Hepatocyte (in vitro differentiated cells): Measurements from ENCODE around the gene BCL2. TPM values are rescaled to one million over a fixed set of nuclear protein-coding genes. Genes with fewer than 3 reads are reported as not detected.
"Not testable (repeated sequence)": the region's sequence is repeated elsewhere in the genome, so short reads cannot be mapped to it uniquely, and the experiment has no call there.

Experiments used
- DNase-seq: peaks from one replicate; pipeline ENCODE4 v3.0.0-alpha.2; 2016; ENCODE audit warnings: low spot score
- H2AFZ ChIP-seq: fragments of 200-600 bp; sonication (generic); 2 replicates; pipeline ENCODE4 v1.6.0; 2016; ENCODE audit warnings: antibody characterized with exemption, mild to moderate bottlenecking
- H3K27ac ChIP-seq: fragments of 200-600 bp; sonication (generic); 2 replicates; pipeline ENCODE4 v1.5.1; 2016; ENCODE audit warnings: mild to moderate bottlenecking
- H3K27me3 ChIP-seq: fragments of 200-600 bp; sonication (generic); 2 replicates; pipeline ENCODE4 v1.6.1; 2016
- H3K36me3 ChIP-seq: fragments of 200-600 bp; sonication (generic); replicated peaks from 2 replicates; pipeline ENCODE4 v1.5.1; 2016; ENCODE audit warnings: low read depth; ENCODE audit not compliant: insufficient read depth
- H3K4me1 ChIP-seq: fragments of 200-600 bp; sonication (generic); 2 replicates; pipeline ENCODE4 v1.5.1; 2016; ENCODE audit warnings: mild to moderate bottlenecking, moderate library complexity; ENCODE audit not compliant: insufficient read depth
- H3K4me2 ChIP-seq: fragments of 200-600 bp; sonication (generic); 2 replicates; pipeline ENCODE4 v1.6.0; 2016
- H3K4me3 ChIP-seq: fragments of 200-600 bp; sonication (generic); 2 replicates; pipeline ENCODE4 v1.5.1; 2016; ENCODE audit warnings: mild to moderate bottlenecking
- H3K79me2 ChIP-seq: fragments of 200-600 bp; sonication (generic); 2 replicates; pipeline ENCODE4 v1.6.0; 2017; ENCODE audit warnings: mild to moderate bottlenecking
- H3K9me2 ChIP-seq: fragments of 200-600 bp; sonication (generic); replicated peaks from 2 replicates; pipeline ENCODE4 v1.6.0; 2017; ENCODE audit warnings: mild to moderate bottlenecking; ENCODE audit not compliant: insufficient read depth
- H3K9me3 ChIP-seq: fragments of 200-600 bp; sonication (generic); 2 replicates; pipeline ENCODE4 v1.5.1; 2016; ENCODE audit warnings: low read depth, mild to moderate bottlenecking
- H4K20me1 ChIP-seq: fragments of 200-600 bp; sonication (generic); 2 replicates; pipeline ENCODE4 v1.6.0; 2016; ENCODE audit warnings: mild to moderate bottlenecking; ENCODE audit not compliant: insufficient read depth, poor library complexity, severe bottlenecking
- CTCF ChIP-seq: fragments of 200-600 bp; sonication (generic); IDR thresholded peaks from 2 replicates; pipeline ENCODE4 v1.5.1; 2016; ENCODE audit warnings: antibody characterized with exemption, mild to moderate bottlenecking; ENCODE audit not compliant: poor library complexity
- EZH2 ChIP-seq: fragments of 200-600 bp; sonication (generic); IDR thresholded peaks from 2 replicates; pipeline ENCODE4 v1.6.1; 2016; ENCODE audit warnings: antibody characterized with exemption, mild to moderate bottlenecking, borderline replicate concordance
- EZH2phosphoT487 ChIP-seq: fragments of 200-600 bp; sonication (generic); IDR thresholded peaks from one replicate; pipeline ENCODE4 v1.6.1; 2018; ENCODE audit warnings: antibody characterized with exemption, mild to moderate bottlenecking, low read depth, moderate library complexity; ENCODE audit not compliant: unreplicated experiment, severe bottlenecking
- WGBS: methylation state at CpG from one replicate; pipeline ENCODE4 v1.1.6; 2016; ENCODE audit warnings: low lambda C conversion rate; ENCODE audit errors: missing lambda C conversion rate; 5-methylcytosine and 5-hydroxymethylcytosine counted together
- polyA plus RNA-seq: library from polyadenylated mRNA; unstranded; fragments of >200 nt; fragmentation: Nextera tagmentation; extraction: Ambion mirVana; gene quantifications from 2 replicates; pipeline ENCODE4 v1.2.1, GENCODE V29; 2016
- total RNA-seq: library from RNA; depleted of rRNA; stranded (reverse); fragments of >200 nt; gene quantifications from 2 replicates; pipeline ENCODE4 v1.2.3, GENCODE V29; 2014

The BCL2 gene
- total and polyA plus RNA-seq, 2 experiments from 2014 or later: 1.0 to 11.4 TPM

GRCh38 chr18:63205791-63206252, 113.7 kb downstream of the BCL2 start:
- Histone ChIP-seq H3K27me3 (no peaks in the 10 kb centered on the region), H2AFZ (no peak overlapping the region), H3K36me3 (no peaks in the 10 kb centered on the region), H3K4me1 (no peaks in the 10 kb centered on the region), H3K79me2 (no peaks in the 10 kb centered on the region), H4K20me1 (no peaks in the 10 kb centered on the region), H3K4me2 (no peak overlapping the region), H3K27ac (no peak overlapping the region), H3K9me3 (no peaks in the 10 kb centered on the region), H3K9me2 (no peaks in the 10 kb centered on the region), H3K4me3 (no peak overlapping the region)
- TF ChIP-seq EZH2phosphoT487: no peak
- no peak for TF ChIP-seq CTCF
- TF ChIP-seq EZH2: no peak
- no peak for DNase-seq
- WGBS: 68% methylated on average over 6 of the region's 6 CpGs

GRCh38 chr18:63203497-63203896, 116.1 kb downstream of the BCL2 start:
- Histone ChIP-seq H3K36me3 (no peaks in the 10 kb centered on the region), H3K4me1 (no peaks in the 10 kb centered on the region), H3K9me2 (no peaks in the 10 kb centered on the region), H3K27ac (peak overlapping the region; percentile 41), H3K9me3 (no peaks in the 10 kb centered on the region), H3K4me2 (no peak overlapping the region), H3K79me2 (no peaks in the 10 kb centered on the region), H3K27me3 (no peaks in the 10 kb centered on the region), H4K20me1 (no peaks in the 10 kb centered on the region), H3K4me3 (no peak overlapping the region), H2AFZ (no peak overlapping the region)
- no peak for DNase-seq
- TF ChIP-seq EZH2phosphoT487 (no peak), EZH2 (no peak), CTCF (no peak)
- WGBS: 96% methylated on average over 3 of the region's 3 CpGs

- WGBS: 70% methylated on average over 8 of the region's 8 CpGs
- H2AFZ ChIP-seq: no peak overlapping the region
- DNase-seq: no peak
- H3K27me3 ChIP-seq: no peaks in the 10 kb centered on the region
- no peak overlapping the region for H3K4me2 ChIP-seq
- TF ChIP-seq EZH2phosphoT487 (no peak), EZH2 (no peak), CTCF (no peak)
- H4K20me1 ChIP-seq: no peaks in the 10 kb centered on the region
- no peak overlapping the region for H3K4me3 ChIP-seq
- peak overlapping the region; percentile 41 for H3K27ac ChIP-seq
- peaks cover under 1% of the 10 kb centered on the region for H3K4me1 ChIP-seq
- H3K9me2 ChIP-seq: no peaks in the 10 kb centered on the region
- H3K79me2 ChIP-seq: no peaks in the 10 kb centered on the region
- no peaks in the 10 kb centered on the region for H3K9me3 ChIP-seq
- no peaks in the 10 kb centered on the region for H3K36me3 ChIP-seq
Observed at GRCh38 chr18:63202828-63203227, 116.7 kb downstream of the BCL2 start.

- not testable (repeated sequence) for H3K27ac ChIP-seq, H3K36me3 ChIP-seq, H3K4me2 ChIP-seq, H3K9me3 ChIP-seq, DNase-seq, H2AFZ ChIP-seq, H3K4me1 ChIP-seq, H3K9me2 ChIP-seq, H3K27me3 ChIP-seq, H4K20me1 ChIP-seq, H3K4me3 ChIP-seq, H3K79me2 ChIP-seq
- 96% methylated on average over 3 of the region's 3 CpGs for WGBS
Observed at GRCh38 chr18:63201456-63201855, 118.1 kb downstream of the BCL2 start.
